NB4 (cell line): ENCODE results near the gene PPM1L.

Source experiments
- DNase-seq: peaks from one replicate; pipeline ENCODE4 v3.0.0; 2010; ENCODE audit warnings: low read depth
- H3K4me3 ChIP-seq: one replicate; pipeline ENCODE4 v1.5.1; 2011; ENCODE audit warnings: mild to moderate bottlenecking, low read depth, low read length, moderate library complexity
- CTCF ChIP-seq: IDR thresholded peaks from one replicate; pipeline ENCODE4 v1.5.1; 2012; ENCODE audit warnings: low read depth, low read length
- MYC ChIP-seq: IDR thresholded peaks from 2 replicates; pipeline ENCODE4 v1.6.1; 2011; ENCODE audit warnings: low read depth, low read length
- POLR2A ChIP-seq: IDR thresholded peaks from 2 replicates; pipeline ENCODE4 v1.6.1; 2011; ENCODE audit warnings: mild to moderate bottlenecking; ENCODE audit not compliant: insufficient read length; ENCODE audit errors: extremely low read depth
- TF ChIP-seq, protein P1 (sequence below): IDR thresholded peaks from 2 replicates; pipeline ENCODE4 v1.6.1; 2011; ENCODE audit warnings: low read depth, low read length

PPM1L gene

GRCh38 chr3:160879859-160880258 lies 123.8 kb downstream of the PPM1L start:
- TF ChIP-seq POLR2A (no peak), MYC (no peak), CTCF (no peak)
- TF ChIP-seq, protein P1, sequence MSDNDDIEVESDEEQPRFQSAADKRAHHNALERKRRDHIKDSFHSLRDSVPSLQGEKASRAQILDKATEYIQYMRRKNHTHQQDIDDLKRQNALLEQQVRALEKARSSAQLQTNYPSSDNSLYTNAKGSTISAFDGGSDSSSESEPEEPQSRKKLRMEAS, result no peak
- H3K4me3 ChIP-seq, result no peak overlapping the region
- DNase-seq, result no peak

DNA sequence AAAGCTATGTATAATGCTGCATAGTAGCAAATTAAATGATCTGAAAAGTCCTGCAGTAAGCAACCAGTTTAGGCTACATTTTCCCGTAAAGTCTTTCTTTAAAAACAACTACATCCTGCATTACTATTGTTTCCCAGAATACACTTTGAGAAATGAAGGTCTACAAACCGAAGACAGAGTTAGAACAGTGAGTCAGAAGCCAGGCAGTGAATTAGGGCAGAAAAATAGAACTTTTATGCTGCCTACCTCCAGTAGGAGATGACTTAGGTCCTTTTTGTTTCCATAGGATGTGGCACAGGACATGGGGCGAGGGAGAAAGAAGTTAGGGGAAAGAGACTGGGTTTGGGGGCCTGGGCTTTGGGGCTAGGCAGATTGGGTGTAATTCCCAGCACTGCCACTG lies 127.3 kb downstream of the PPM1L start:
- H3K4me3 ChIP-seq, result no peak overlapping the region
- no peak for TF ChIP-seq CTCF
- TF ChIP-seq, protein P1, result no peak
- TF ChIP-seq MYC, result no peak
- no peak for TF ChIP-seq POLR2A
- DNase-seq, result no peak

DNA sequence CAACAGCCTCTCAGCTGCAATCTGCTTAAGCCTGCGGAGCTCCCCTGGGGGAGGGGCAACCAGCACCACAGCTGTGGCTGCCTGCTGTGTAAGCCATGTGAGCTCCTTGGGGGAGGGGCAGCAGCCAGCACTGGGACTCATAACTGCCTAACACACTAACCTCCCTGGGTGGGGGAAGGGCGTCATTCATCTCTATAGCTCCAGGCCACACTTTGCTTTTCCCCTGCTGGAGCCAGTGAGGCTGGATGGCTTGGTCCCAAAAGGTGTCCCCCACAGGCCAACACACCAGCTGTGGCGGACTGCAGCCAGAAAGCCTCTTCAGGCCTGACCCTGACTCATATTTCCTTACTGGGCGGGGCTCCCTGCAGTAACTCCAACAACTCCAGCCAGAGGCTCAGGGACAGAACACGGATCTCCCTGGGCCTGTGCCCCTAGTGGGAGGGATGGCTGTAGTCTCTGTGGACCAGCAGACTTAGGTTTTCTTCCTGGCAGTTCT lies 129.8 kb downstream of the PPM1L start:
- no peak overlapping the region for H3K4me3 ChIP-seq
- peak; percentile 24 for DNase-seq
- TF ChIP-seq CTCF (no peak), MYC (no peak), POLR2A (no peak)
- TF ChIP-seq, protein P1, result no peak

DNA sequence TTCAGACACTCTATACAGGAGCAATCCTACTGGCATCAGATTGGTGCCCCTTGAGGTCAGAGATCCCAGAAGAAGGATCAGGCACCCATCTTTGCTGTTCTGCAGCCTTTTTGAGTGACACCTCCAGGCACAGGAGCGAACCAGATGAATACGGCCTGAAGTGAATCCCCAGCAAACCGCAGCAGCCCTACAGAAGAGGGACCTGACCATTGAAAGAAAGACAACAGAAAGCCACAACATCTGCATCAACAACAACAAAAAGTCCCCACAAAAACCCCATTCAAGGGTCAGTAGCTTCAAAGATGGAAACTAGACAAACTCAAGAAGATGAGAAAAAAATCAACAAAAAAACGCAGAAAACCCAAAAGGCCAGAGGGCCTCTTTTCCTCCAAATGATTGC lies 130.4 kb downstream of the PPM1L start:
- no peak for DNase-seq
- TF ChIP-seq MYC (no peak), CTCF (no peak)
- TF ChIP-seq, protein P1, result no peak
- no peak overlapping the region for H3K4me3 ChIP-seq

DNA sequence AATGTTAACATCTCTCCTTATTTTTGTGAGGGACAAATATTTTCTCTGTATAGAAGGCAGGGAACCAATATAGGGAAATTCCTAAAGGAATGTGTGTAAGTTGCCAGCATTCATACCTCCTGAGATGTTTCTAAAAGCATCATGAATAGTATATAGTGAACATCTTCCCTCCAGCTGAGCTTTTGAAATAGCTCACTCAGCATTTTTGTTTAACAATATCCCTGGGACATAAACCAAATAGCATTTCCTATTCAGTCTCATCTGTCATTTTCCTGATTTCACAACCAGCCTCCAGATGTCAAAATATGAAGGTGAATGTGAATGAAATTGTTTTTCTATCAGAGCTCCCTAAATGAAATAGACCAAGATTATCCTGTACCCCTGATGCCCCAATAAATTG lies 137.2 kb downstream of the PPM1L start:
- TF ChIP-seq, protein P1, result no peak
- no peak for TF ChIP-seq MYC
- no peak for TF ChIP-seq CTCF
- TF ChIP-seq POLR2A, result no peak
- H3K4me3 ChIP-seq, result no peak overlapping the region
- DNase-seq, result no peak

GRCh38 chr3:160904691-160905090 lies 148.7 kb downstream of the PPM1L start:
- TF ChIP-seq POLR2A (no peak), MYC (no peak), CTCF (no peak)
- TF ChIP-seq, protein P1, result no peak
- no peak for DNase-seq
- no peak overlapping the region for H3K4me3 ChIP-seq
